ENCODE measurements around the gene SMYD3. TPM values are rescaled to one million over a fixed set of nuclear protein-coding genes. Genes with fewer than 3 reads are reported as not detected.

Gene SMYD3
- total RNA-seq, 3 donors from 2014 or later, result 16.3 to 18.0 (median 16.4) TPM

GRCh38 chr1:245807306-245807705 is 699.8 kb downstream of the SMYD3 start:
- Histone ChIP-seq H3K4me1 (ENCODE audit: low read depth) (no peaks in the 10 kb centered on the region), H3K9me3 (no peaks in the 10 kb centered on the region), H3K4me3 (no peak overlapping the region), H3K36me3 (ENCODE audit: low read depth) (no peaks in the 10 kb centered on the region)
- intact Hi-C loops (cut with DNase I, micrococcal nuclease), result no loop called here
- DNase-seq, result no peak
- no peak for TF ChIP-seq CTCF (IDR thresholded peaks at IDR 0.05)
- peak; percentile 22 for ATAC-seq

- H3K36me3 ChIP-seq (ENCODE audit: low read depth), result no peaks in the 10 kb centered on the region
- H3K4me1 ChIP-seq (ENCODE audit: low read depth), result no peaks in the 10 kb centered on the region
- DNase-seq (no peak), ATAC-seq (no peak)
- TF ChIP-seq CTCF (IDR thresholded peaks at IDR 0.05), result no peak
- H3K9me3 ChIP-seq, result no peaks in the 10 kb centered on the region
- no peak overlapping the region for H3K4me3 ChIP-seq
- intact Hi-C loops (cut with DNase I, micrococcal nuclease), result no loop called here
Observed at GRCh38 chr1:245805532-245805931, 701.5 kb downstream of the SMYD3 start.

DNA sequence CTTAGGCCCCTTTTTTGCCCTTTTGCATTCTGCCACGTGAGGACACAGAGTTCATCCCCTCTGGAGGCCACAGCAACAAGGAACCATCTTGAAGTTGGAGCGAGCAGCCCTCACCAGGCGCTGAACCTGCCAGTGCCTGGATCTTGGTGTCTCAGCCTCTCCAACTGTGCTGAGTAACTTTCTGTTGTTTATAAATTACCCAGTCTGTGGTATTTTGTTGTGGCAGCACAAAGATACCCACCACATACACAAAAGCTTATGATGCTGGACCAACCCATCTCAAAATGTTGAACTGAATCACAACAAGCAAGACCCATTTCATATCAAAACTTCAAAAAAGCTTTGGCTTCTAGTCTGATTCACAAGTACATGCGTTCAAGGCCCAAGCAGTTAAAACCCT is 702.4 kb downstream of the SMYD3 start:
- Histone ChIP-seq H3K36me3 (ENCODE audit: low read depth) (no peaks in the 10 kb centered on the region), H3K4me3 (no peak overlapping the region), H3K9me3 (no peaks in the 10 kb centered on the region), H3K4me1 (ENCODE audit: low read depth) (no peaks in the 10 kb centered on the region)
- intact Hi-C loops (cut with DNase I, micrococcal nuclease), result no loop called here
- ATAC-seq, result no peak
- TF ChIP-seq CTCF (IDR thresholded peaks at IDR 0.05), result no peak
- DNase-seq, result no peak

DNA sequence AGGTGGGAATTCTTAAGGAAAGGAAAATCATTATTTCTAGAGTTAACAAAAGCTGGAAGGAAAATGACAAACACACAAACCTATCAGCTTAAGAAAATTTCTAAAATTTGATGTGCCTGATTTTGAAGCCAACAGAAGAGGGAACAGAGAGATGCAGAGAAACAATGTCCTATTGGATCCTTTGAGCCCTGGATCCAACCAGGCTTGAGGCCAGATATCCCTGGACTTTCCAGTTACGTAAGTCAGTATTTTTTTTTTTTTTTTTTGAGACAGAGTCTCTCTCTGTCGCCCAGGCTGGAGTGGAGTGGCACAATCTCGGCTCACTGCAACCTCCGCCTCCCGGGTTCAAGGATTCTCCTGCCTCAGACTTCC is 703.4 kb downstream of the SMYD3 start:
- Histone ChIP-seq H3K36me3 (ENCODE audit: low read depth) (no peaks in the 10 kb centered on the region), H3K9me3 (no peaks in the 10 kb centered on the region), H3K4me1 (ENCODE audit: low read depth) (no peaks in the 10 kb centered on the region), H3K4me3 (no peak overlapping the region)
- intact Hi-C loops (cut with DNase I, micrococcal nuclease), result no loop called here
- DNase-seq (no peak), ATAC-seq (no peak)
- TF ChIP-seq CTCF (IDR thresholded peaks at IDR 0.05), result no peak

DNA sequence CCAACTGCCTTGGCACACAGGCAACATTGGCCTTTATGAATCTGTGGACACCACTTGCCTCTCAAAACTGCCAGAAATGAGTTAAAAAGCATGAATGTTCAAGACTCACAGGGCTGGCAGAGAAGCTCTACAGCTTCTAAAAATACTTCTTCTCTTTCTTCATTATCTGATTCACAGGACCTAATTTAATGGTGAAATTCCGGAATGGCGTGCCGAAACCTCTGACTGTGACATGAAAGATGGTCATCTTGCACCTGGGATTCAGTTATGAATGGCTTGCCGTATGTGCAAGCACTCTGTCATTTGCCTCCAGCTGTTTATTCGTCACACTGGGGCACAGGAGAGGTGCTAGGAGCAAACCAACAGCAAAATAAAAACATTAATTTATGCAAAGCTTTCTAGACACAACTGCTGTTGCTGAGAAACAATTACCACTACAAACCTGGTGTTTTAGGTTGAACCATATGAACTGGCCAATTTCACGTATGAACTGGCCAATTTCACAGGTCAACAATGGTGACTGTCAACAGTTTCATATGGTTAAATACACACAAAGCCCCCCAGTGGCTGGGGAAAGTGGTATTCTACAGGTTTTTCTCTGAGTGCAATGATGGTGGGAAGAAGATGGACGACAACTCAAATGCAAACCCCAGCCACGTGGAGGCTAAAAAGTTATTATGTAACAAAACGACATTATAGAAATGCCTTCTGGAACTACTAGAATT is 704.0 kb downstream of the SMYD3 start:
- Histone ChIP-seq H3K4me1 (ENCODE audit: low read depth) (no peaks in the 10 kb centered on the region), H3K4me3 (no peak overlapping the region), H3K36me3 (ENCODE audit: low read depth) (no peaks in the 10 kb centered on the region), H3K9me3 (no peaks in the 10 kb centered on the region)
- TF ChIP-seq CTCF (IDR thresholded peaks at IDR 0.05), result no peak
- intact Hi-C loops (cut with DNase I, micrococcal nuclease), result no loop called here
- no peak for ATAC-seq
- DNase-seq, result no peak

Measured in mucosa of descending colon (tissue), 3 donors.